Stimulated activated CD8-positive, alpha-beta memory T cell treated with anti-CD3 and anti-CD28 coated beads, Interleukin-7, amount 100 ng/mL, for 4 hours (primary cell): Measurements from ENCODE around the gene REG1A.

Source experiments
- DNase-seq, 2 donors: peaks; one replicate each; pipeline ENCODE4 v3.0.0-alpha.2; 2020; ENCODE audit warnings: low read depth in 2 of 2

The REG1A gene

DNA sequence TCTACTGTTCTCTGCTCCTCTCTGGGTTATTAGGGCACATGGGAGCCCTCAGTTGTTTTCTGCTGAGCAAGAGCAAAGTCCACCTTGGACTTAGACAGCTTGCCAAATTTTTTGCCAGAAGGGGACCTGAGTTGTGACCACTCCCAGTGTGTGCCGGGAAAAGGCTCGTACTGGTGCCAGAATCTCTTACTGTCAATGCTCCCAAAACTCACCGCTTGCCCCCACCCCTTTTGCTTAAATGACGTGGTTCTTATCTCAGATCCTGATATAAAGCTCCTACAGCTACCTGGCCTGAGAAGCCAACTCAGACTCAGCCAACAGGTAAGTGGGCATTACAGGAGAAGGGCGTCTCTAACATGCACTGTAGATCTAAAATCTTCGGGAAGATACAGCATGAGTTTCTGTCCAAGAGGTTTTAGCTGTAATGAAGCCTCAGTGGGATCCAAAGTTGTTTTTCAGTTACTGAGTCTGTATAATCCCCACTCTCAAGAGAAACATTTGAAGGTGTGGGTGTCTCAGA is at the start of gene REG1A:
Gene REG1A (plus strand): TSS at position 295 of the 520 bp plus-strand sequence. CDS start 374 bp downstream, outside the sequence.
- DNase-seq = no peak

DNA sequence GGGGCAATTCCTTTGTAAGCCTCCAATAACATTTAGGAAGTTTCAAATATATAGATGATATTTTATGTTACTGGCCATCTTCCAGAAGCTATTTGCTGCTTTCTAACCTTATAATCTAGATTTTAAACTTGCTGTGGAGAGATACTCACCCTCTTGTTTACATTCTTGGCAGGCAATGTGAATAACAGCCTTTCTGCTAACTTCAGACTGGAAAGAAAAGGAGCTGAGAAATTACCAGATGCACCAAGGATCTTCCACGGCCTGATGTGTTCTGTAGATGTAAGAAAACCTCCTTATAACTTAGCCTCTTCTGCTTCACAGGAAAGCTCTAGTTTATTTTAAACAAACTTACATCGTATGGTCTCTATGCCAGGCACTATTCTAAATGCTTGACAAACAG is 49.2 kb upstream of the REG1A start:
- no peak for DNase-seq

DNA sequence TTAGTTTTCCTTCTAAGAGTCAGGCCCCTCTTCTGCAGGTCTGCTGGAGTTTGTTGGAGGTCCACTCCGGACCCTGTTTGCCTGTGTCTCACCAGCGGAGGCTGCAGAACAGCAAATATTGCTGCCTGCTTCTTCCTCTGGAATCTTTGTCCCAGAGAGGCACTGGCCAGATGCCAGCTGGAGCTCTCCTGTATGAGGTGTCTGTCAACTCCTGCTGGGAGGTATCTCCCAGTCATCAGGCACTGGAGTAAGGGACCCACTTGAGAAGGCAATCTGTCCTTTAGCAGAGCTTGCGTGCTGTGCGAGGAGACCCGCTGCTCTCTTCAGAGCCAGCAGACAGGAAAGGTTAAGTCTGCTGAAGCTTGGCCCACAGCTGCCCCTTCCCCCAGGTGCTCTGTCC is 37.3 kb upstream of the REG1A start:
- DNase-seq = no peak

- no peak for DNase-seq
Observed at GRCh38 chr2:79083597-79084251, 36.6 kb upstream of the REG1A start.

DNA sequence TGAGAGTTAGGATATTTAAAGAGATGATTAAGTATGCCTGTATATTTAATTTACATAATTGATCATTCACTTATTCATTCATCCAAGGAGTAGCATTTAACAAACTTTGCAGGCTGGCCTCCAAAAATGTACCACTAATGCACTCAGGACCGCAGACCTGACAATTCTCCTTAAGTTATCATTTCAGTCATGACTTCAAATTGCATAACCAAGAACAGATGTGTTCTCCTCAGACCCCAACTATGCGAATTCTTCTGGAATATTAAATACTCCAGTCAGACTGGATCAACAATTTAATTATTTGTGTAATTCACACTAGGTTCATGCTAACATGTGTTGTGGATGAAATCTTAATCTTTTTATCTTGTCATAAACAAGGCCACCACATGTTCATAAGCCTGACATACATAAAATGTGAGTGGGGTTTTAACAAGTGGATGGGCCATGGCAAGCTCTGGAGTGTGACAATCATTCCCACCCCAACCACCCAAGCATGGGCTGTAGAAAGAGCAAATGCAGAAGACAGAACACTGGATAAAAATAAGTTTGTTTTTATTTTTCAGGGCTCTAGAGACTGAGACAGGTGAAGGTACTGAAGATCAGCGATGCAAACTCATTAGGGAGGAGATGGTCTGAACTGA is 35.7 kb upstream of the REG1A start:
- no peak for DNase-seq

DNA sequence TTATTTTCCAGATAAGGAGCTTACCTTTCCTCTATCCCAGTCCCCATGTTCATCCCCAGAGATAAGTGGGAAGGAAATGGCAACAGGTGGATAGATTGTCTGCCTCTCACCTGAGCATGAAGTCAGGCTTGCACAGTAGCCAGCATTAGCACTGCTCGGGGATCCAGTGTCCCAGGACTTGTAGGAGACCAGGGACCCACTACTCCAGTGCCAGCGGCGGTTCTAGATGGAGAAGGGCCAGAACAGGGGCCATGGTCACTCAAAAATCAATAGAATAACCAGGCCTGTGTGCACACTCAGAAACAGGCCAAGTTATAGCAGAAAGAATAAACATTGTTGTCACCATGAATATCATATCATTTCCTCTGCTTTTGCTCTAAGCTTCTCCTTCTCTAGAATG is 34.9 kb upstream of the REG1A start:
- DNase-seq = no peak

GRCh38 chr2:79086255-79086654 is 34.0 kb upstream of the REG1A start:
- no peak for DNase-seq

DNA sequence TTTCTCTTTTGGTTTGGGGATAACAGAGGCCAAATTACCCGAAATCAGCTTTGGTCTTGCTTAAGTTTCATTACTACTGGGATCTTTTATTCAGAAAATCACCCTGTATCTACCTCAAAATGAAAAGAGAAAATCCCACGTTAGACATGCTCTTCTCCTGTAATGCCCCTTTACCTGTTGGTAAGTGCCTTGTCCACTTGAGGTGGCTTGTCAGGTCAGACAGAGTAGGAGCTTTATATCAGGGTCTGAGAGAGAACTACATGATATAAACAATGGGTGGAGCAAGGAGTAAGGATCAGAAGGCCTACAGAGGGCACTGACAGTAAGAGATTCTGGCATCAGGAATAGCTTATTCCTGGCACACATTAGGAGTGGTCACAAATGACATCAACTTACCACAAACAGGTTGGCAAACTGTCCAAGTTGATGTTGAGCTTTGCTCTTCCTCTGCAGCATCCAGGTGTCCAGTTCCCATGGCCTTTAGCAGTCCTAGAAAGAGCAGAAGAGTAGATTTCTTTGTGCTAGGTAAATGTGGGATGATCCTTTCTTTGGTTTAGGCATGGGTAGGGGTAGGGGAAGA is 32.4 kb upstream of the REG1A start, which contains the start of gene REG1B:
Gene REG1B (minus strand): TSS at position 209 of the 580 bp plus-strand sequence. CDS start 381 bp downstream, outside the sequence.
- DNase-seq = no peak

- DNase-seq = no peak
Observed at GRCh38 chr2:79090693-79091092, 29.6 kb upstream of the REG1A start.

- no peak for DNase-seq
Observed at GRCh38 chr2:79097843-79098242, 22.4 kb upstream of the REG1A start.

DNA sequence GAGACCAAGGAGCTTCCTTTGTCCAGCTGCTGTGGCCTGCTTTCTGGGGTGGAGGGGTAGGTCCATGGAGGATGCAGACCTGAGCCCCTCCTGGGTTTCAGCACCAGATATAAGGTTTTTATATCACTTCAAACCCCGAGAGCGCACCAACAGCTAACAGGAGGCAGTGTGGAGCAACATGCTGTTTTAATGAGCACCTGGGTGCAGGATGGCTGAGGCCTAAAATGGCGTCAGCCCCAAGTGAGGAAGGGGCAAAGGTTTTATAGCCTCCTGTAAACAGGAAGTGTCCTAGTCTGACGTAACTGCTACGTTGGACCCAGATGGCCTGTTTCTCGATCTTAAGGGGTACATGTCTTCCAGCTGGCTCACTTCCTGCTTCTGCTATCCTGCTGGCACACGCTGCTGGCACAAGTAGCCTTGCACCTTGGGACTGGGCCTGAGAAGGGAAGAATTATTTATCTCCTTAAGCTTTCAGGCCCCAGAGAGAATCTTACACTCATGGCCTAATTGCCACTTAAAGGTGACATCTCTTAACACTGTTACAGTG is 21.1 kb upstream of the REG1A start:
- no peak for DNase-seq

- DNase-seq = no peak
Observed at GRCh38 chr2:79100285-79100684, 20.0 kb upstream of the REG1A start.

DNA sequence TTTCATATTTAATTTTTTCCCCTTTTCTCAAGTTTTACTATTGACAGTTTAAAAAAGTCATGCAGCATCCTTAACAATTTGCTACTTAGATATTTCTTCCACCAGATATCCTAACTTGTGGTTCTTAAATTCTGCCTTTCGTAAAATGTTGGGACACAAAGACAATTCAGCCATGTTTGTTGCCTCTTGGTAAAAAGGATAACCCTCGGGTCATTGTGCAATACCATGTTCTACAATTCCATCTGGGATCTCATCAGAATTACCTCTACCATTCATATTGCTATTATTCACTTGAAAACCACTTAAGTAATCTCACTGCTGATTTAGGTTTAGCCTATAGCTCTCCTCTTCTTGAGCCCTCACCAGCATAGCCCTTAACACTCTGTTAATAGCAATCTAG is 19.3 kb upstream of the REG1A start:
- no peak for DNase-seq

GRCh38 chr2:79103214-79103613 is 17.1 kb upstream of the REG1A start:
- DNase-seq = no peak

- no peak for DNase-seq
Observed at GRCh38 chr2:79105259-79105658, 15.0 kb upstream of the REG1A start.

GRCh38 chr2:79112269-79112668 is 8.0 kb upstream of the REG1A start:
- no peak for DNase-seq

- DNase-seq = no peak
Observed at GRCh38 chr2:79114797-79115494, 5.3 kb upstream of the REG1A start.

DNA sequence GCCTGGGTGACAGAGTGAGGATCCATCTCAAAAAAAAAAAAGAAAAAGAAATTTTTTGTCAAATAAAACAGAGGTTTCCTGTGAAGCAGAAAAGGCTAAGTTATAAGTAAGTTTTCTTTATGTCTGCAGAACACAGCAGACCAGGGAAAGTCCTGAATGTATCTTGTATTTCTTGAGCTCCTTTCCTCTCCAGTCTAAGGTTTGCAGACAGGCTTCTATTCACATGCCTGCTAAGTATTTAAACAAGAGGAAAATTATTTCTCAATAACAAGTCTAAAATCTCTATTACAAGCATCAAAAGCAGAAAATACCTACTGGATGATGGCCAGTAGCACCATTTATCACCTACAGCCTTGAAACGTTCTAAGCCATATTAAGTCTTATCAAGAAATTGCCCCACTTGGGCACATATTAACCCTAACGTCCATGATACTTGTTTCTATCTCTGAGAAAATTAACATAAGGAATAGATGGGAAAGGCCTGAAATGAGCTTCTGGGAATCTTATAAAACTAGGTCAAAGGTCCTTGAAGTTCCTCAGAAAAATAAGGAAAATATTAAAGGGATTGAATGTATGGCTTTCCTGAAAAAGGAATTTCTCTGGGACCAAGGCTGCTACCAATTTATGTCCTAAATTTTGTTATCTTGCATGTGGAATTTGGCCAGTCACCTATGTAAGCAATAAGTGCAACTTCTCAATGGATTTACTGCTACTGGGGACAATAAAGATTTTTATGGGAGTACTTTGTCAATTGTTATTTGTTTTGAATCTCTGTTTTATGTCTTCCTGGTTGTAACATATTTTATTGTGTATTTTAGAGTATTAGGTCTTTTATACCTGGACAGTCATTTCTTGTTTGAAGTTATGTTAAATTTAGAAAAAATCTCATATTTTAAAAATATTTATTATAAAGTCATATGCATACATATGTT is 3.0 kb upstream of the REG1A start:
- DNase-seq = no peak

DNA sequence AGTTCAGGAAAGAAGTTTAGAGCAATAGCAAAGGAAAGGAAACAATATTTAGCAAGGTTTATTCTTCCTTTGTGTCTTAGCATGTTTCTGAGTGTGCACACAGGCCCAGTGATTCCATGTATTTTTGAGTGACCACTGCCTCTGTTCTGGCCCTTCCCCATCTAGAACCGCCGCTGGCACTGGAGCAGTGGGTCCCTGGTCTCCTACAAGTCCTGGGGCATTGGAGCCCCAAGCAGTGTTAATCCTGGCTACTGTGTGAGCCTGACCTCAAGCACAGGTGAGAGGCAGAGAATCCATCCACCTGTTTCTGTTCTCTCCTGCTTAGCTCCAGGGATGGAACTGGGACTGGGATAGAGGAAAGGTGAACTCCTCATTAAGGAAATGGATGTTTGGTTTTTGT is 2.4 kb downstream of the REG1A start:
- DNase-seq = no peak

GRCh38 chr2:79124907-79125720 is 4.8 kb downstream of the REG1A start:
- DNase-seq = no peak
